ENCODE measurements around the gene MTR. TPM values are rescaled to one million over a fixed set of nuclear protein-coding genes. Genes with fewer than 3 reads are reported as not detected.
A peak's percentile ranks its signal among the peaks of the same experiment; 100 is the strongest.

Gene MTR
- total and polyA plus RNA-seq, 2 experiments from 2014 or later: 23.9 to 61.7 TPM

DNA sequence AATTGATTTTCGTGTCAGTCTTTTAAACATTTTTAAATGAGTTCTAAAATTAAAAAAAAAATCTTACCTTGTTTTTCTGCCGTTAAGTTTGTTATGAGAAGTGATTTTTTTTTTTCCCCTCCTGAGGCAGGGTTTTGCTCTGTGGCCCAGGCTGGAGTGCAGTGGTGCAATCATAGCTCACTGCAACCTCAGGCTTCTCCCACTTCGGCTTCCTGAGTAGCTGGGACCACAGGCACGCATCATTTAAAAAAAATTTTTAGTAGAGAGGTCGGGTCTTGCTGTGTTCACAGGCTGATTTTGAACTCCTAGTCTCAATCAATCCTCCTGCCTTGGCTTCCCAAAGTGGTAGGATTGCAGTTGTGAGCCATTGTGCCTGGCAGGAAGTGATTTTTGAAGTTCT lies 41.1 kb downstream of the MTR start:
- H3K4me1 ChIP-seq (ENCODE audit: low read depth): peaks cover 8% of the 10 kb centered on the region
- H3K36me3 ChIP-seq: peaks cover 64% of the 10 kb centered on the region
- no peak overlapping the region for H3K4me3 ChIP-seq
- H3K27me3 ChIP-seq: no peaks in the 10 kb centered on the region
- no peaks in the 10 kb centered on the region for H3K9me3 ChIP-seq (ENCODE audit: low read depth)
- DNase-seq (ENCODE audit: low read depth in 1 of 2, low spot score in 1 of 2): peak in 1 of 2 donors; percentile 9
- TF ChIP-seq, protein P1, sequence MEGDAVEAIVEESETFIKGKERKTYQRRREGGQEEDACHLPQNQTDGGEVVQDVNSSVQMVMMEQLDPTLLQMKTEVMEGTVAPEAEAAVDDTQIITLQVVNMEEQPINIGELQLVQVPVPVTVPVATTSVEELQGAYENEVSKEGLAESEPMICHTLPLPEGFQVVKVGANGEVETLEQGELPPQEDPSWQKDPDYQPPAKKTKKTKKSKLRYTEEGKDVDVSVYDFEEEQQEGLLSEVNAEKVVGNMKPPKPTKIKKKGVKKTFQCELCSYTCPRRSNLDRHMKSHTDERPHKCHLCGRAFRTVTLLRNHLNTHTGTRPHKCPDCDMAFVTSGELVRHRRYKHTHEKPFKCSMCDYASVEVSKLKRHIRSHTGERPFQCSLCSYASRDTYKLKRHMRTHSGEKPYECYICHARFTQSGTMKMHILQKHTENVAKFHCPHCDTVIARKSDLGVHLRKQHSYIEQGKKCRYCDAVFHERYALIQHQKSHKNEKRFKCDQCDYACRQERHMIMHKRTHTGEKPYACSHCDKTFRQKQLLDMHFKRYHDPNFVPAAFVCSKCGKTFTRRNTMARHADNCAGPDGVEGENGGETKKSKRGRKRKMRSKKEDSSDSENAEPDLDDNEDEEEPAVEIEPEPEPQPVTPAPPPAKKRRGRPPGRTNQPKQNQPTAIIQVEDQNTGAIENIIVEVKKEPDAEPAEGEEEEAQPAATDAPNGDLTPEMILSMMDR (IDR thresholded peaks at IDR 0.05; ENCODE audit: low read depth, low read length): no peak
- peak overlapping the region; percentile 65 for H3K27ac ChIP-seq

DNA sequence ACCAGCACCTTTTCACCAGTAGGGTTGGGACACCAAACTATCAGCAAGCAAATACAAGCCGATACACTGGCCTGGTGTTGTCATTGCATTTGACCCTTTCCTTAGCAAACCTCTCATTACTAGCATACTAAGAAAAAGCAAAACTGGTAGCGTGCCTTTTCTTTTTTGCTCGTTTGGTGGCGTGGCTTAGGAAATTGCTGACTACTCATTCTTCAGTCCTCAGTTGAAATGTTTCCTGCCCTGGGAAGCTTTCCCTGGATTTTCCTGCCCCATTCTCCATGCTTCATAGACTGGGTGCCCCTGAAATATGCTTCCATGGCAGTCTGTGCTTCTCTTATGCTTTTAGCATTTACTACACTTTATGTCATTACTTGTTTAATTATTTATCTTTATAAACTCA lies 42.0 kb downstream of the MTR start:
- TF ChIP-seq, protein P1 (IDR thresholded peaks at IDR 0.05; ENCODE audit: low read depth, low read length): no peak
- H3K36me3 ChIP-seq: peaks cover 55% of the 10 kb centered on the region
- no peak overlapping the region for H3K4me3 ChIP-seq

DNA sequence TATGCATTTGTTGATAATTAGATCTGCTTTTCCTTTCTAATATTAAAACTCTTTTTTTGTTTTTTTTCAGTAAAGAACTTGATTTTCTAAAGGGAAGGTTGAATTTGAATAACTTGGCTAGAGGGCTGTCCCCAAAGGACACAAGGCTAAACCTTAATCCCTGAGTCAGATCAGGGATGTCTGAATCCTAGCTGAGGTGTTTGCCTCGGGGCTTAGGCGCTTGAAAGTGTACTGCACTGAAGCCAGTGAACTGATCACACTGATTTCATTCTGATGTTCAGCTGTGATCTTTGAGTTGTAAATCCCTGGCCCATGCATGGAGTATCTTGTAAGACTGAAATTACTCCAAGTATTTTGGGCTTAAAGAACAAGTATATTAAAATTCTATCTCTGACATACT lies 42.8 kb downstream of the MTR start:
- DNase-seq (ENCODE audit: low read depth in 1 of 2, low spot score in 1 of 2): no peak
- H3K9me3 ChIP-seq (ENCODE audit: low read depth): no peaks in the 10 kb centered on the region
- H3K27ac ChIP-seq: no peak overlapping the region
- TF ChIP-seq, protein P1 (IDR thresholded peaks at IDR 0.05; ENCODE audit: low read depth, low read length): no peak
- H3K27me3 ChIP-seq: no peaks in the 10 kb centered on the region
- peaks cover 48% of the 10 kb centered on the region for H3K36me3 ChIP-seq
- H3K4me3 ChIP-seq: no peak overlapping the region
- peaks cover 8% of the 10 kb centered on the region for H3K4me1 ChIP-seq (ENCODE audit: low read depth)

More for the DNA sequence above, 42.0 kb downstream of the MTR start:
- H3K27me3 ChIP-seq: no peaks in the 10 kb centered on the region
- no peak for DNase-seq (ENCODE audit: low read depth in 1 of 2, low spot score in 1 of 2)
- peaks cover 8% of the 10 kb centered on the region for H3K4me1 ChIP-seq (ENCODE audit: low read depth)
- no peaks in the 10 kb centered on the region for H3K9me3 ChIP-seq (ENCODE audit: low read depth)
- no peak overlapping the region for H3K27ac ChIP-seq

DNA sequence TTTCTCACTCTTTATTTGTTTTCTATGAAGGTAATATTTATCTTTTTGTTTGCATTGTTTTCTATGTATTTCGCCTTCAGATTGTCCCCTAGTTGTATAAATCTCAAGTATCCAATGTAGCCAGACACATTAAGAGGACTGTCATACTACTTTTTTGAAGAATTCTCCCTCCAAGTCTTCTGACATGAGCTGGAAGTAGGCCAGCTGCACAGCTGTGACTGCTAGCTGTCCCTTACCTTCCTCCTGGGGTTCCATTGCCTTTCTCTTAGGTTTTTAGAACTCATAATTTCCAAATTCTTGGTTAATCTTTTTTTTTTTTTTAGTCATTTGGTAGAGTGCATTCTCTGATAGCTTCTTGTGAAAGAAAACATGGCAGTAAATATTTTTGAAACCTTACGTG lies 46.2 kb downstream of the MTR start:
- Histone ChIP-seq H3K27ac (no peak overlapping the region), H3K4me1 (ENCODE audit: low read depth) (peaks cover 9% of the 10 kb centered on the region), H3K9me3 (ENCODE audit: low read depth) (no peaks in the 10 kb centered on the region), H3K36me3 (peaks cover 39% of the 10 kb centered on the region), H3K4me3 (no peak overlapping the region), H3K27me3 (no peaks in the 10 kb centered on the region)
- no peak for DNase-seq (ENCODE audit: low read depth in 1 of 2, low spot score in 1 of 2)
- TF ChIP-seq, protein P1 (IDR thresholded peaks at IDR 0.05; ENCODE audit: low read depth, low read length): no peak

DNA sequence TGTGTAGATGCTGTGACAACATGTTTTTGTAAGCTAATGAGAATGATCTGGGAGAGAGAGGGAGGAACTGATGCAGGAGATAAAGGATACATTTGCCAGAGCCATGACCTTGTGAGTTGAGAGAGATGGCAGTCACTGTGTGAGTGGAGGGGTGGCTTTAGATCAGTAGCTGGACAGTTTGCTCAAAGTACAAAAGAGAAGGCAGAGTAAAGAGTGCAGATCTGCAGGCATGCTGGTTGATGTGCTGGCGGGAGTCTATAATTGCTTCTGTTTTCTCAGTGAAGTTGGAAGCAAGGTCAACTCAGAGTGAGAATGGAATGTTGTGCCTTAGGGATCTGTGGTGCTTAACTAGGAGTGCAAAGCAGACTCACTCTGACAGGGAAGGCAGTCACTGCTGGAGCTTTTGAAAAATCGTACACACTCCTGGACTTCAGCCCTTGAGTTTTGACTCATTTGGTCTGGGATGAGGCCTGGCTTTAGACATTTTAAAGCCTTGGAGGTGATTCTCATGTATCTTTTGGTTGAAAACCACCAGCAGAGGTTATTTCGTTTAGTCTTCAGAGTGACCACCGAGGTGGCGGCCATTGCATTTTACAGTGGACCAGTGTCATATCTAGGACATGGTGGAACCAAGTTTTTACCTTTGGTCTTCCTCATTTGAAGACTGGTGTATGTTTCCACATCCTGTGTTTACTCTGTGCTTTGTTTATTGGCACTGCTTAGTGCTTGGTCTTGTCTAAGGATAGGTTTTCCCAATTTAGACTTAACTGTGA lies 49.6 kb downstream of the MTR start:
- H3K9me3 ChIP-seq (ENCODE audit: low read depth): no peaks in the 10 kb centered on the region
- peaks cover 9% of the 10 kb centered on the region for H3K4me1 ChIP-seq (ENCODE audit: low read depth)
- peaks cover 11% of the 10 kb centered on the region for H3K36me3 ChIP-seq
- H3K27me3 ChIP-seq: no peaks in the 10 kb centered on the region
- DNase-seq (ENCODE audit: low read depth in 1 of 2, low spot score in 1 of 2): peak; percentile 17 to 72
- H3K27ac ChIP-seq: peak overlapping the region; percentile 88
- no peak overlapping the region for H3K4me3 ChIP-seq
- TF ChIP-seq, protein P1 (IDR thresholded peaks at IDR 0.05; ENCODE audit: low read depth, low read length): no peak
